ENCODE measurements around the gene DGCR2.

The DGCR2 gene

DNA sequence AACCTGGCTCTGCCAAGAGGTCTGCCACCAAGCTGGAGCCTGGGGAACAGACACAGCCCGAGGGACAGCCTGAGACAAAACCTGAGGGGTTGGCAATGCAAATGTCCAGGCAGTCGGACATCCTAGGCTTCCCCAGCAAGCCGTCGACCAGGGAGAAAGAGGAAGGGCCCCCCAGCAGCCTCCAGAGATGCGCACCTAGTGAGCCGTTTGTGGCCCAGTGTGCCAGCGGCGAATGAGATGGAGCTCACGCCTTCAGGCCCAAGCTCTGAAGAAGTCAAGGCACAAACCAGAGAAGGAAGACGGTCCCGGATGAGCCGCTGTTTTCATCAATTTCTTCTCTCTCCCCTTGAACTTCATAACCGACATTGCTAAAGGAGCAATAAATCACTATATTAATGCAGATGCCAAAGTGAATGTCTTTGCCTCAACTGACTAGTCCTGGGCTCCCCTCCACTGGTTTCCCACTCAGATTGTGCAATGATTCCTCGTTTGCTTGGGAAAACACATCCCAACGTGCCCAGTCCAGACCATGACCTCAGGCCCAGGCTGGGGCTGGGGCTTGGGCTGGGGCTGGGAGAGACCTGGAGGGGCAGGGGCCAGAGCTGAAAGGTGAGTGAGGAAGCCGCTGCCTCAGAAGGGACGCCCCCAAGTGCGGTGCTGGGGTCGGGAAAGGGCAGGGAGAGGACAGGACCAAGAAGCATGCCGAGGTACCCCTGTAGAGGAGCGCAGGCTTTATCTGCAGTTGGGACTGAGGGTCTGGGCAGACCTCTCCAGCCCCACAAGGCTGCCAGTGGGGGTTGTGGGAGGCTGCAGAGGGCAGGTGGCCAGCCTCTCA is 3.5 kb upstream of the DGCR2 start:
- no peak for DNase-seq

DNA sequence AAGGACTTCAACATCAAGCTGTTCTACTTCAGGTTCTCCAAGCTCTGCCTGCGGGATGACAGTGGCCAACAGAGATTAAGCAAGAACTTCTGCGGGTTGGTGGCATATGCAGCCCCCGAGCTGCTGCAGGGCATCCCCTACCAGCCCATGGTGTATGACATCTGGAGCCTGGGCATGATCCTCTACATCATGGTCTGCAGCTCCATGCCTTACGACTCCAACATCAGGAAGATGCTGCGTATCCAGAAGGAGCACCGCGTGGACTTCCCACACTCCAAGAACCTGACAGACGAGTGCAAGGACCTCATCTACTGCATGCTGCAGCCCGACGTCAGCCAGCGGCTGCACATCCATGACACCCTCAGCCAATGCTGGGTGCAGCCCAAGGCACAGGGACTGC is 2.8 kb upstream of the DGCR2 start:
- DNase-seq, result no peak

GRCh38 chr22:19124377-19124776 is 2.2 kb upstream of the DGCR2 start:
- DNase-seq, result no peak

GRCh38 chr22:19123936-19124335 is 1.7 kb upstream of the DGCR2 start:
- DNase-seq, result no peak

GRCh38 chr22:19122752-19123492 is 710 bp upstream of the DGCR2 start:
- no peak for DNase-seq

GRCh38 chr22:19121631-19122142 is 525 bp downstream of the DGCR2 start:
- no peak for DNase-seq

GRCh38 chr22:19120829-19121630 is 1.2 kb downstream of the DGCR2 start:
- DNase-seq, result no peak

GRCh38 chr22:19119949-19120348 is 2.3 kb downstream of the DGCR2 start:
- no peak for DNase-seq

DNA sequence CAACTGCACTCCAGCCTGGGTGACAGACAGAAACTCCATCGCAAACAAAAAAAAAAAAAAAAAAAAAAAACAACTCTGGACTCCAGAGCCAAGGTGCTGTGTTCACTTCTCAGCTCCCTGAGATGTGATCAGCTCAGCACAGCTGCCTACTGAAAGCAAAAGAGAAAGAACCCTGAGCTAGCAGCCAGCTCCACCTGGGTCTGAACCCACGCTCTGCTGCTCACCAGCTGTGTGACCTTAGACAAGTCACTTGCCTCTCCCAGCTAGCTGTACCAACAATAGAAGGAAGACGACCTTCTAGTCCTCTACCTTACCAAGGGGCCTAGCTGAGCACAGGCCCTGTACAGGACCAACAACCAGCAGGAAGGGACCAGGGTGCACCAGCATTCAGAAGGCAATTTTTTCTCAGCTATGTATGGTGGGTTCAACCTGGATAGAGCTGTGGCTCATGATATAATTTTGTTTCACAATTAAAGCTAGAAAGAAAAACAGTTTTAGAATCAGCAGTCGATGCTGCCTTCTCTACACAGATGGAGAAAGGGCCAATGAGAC is 3.8 kb downstream of the DGCR2 start:
- DNase-seq, result no peak

DNA sequence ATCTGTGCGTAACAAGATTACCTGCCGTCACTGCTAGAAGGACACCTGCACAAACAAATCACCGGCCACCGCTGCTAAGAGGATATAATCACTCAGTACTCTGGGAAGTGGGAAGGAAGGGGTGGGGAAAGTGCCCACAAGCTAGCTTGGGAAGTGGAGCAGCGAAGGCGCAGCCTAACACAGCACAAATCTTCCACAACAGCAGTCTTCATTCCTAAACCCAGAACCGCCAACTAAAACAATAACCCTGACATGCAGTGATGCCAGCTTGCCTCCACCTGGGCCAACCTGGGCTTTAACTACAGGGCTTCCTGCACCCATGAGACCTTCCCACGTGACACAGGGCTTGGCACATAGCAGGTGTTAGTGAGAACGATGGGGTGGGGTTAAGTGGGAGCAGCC is 5.1 kb downstream of the DGCR2 start:
- no peak for DNase-seq

GRCh38 chr22:19115628-19116027 is 6.6 kb downstream of the DGCR2 start:
- DNase-seq, result no peak

GRCh38 chr22:19114984-19115552 is 7.1 kb downstream of the DGCR2 start:
- no peak for DNase-seq

GRCh38 chr22:19113429-19113828 is 8.8 kb downstream of the DGCR2 start:
- no peak for DNase-seq

DNA sequence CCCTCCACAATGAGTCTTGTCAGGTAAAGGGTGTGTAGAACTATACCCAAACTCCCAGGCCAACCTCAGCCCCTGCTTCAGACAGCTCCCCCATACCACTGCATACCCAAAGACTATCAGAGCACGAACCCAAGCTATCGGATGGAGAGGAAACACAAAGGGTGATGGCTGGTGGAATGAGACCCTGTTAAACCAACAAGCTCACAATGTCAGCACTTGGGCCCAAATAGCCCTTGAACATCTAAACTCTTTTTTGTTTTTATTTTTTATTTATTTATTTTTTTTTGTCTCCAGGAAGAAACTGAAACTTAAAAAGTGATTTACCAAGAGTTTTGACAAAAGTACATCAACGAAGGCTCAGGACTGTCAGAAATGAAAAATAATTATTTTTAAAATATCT is 10.6 kb downstream of the DGCR2 start:
- DNase-seq, result no peak

DNA sequence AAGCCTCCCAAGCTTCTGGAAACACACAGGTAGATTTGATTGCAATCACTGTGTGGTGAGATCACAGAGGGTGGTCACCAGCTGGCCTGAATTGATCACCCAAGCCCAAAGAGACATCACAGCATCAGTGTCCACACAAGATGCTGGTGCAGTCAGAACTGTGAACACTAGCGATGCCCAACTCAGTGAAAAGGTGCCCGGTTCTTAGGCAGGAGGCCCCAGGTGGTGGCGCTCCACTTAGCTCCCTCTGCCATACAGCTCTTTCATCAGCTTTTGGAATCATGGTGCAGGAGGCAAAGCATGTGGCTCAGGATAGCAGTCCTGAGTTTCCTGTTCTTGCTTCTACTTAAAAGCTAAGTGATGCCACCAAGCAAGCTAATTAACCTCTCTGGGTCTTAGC is 11.1 kb downstream of the DGCR2 start:
- no peak for DNase-seq

DNA sequence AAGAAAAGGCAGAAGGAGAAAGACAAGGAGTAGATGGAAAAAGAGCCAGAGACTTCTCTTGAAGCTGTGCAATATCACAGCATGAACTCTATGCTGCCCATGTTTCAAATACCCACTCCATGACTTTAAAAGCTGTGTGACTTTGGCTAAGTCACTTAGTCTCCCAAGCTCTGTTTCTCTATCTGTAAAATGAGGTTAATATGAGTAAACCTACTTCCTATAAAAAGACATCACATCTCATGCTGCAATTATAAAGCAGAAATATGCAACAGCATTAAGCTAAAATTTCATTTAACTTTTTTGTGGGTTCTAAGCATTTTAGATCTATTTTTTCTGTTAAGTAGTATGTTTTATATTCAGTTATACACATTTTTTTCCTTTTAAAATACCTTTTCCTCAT is 11.6 kb downstream of the DGCR2 start:
- no peak for DNase-seq

DNA sequence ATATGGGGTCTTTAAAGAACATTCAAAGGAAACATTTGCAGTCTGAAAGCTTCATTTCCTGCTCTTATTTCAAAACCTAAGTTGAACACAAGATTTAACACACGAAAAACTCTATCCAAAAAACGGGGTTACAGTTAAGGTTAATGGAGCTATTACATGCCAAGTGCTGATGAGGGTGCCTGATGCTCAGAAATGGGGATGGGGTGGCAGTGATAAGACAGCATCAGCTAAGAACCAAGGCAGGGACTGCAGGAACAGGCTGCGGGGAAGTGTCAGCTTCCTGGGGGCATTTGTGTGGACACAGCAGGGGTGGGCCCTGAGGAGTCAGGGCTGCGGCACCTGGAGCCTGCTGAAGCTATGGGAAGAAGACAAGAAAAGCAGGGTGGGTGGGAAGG is 12.2 kb downstream of the DGCR2 start:
- DNase-seq, result no peak

DNA sequence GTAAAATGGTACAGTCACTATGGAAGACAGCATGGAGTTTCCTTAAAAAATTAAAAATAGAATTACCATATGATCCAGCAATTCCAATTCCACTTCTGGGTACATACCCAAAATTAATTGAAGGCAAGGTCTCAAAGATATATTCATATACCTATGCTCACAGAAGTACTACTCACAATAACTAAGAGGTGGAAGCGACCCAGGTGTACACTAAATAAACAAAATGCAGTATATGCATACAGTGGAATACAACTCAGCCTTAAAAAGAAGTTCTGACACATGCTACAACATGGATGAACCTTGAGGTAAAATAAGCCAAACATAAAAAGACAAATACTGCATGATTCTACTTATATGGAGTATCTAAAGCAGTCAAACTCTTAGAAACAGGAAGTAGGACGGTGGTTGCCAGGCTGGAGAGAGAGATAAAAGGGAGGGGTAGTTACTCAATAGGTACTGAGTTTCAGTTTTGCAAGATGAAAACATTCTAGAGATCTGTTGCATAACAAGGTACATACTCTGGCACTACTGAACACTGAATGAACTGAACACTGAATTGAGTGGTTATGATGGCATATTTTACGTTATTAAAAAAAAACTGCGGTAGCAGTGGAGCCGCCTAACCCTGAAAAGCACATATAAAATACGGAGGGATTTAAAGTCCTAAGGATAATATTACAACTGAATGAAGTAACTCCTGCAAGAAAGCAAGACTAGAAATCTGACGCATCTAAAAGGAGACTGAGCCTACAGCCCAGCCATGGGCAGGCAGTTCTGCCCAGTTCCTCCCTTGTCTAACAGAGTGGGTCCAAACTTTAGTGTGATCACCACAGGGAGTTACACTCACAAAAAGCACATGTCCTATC is 12.8 kb downstream of the DGCR2 start:
- no peak for DNase-seq

GRCh38 chr22:19108807-19109197 is 13.4 kb downstream of the DGCR2 start:
- DNase-seq, result no peak

DNA sequence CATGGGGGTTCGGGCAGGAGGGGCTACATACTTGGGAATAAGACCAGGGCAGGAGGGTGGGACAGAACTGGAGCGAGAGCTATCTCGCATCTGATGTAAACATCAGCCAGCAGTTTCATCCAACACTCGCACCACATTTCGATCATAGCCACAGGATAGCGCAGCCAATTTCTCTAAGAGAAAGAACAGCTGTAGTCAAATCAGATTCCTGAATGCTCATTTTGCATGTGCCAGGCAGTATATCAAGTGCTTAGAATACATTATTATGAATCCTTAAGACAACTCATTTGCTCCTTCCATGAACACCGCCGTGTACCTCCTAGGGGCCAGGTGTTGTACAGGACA is 14.5 kb downstream of the DGCR2 start:
- DNase-seq, result no peak

GRCh38 chr22:19106886-19107729 is 15.1 kb downstream of the DGCR2 start:
- no peak for DNase-seq
